ENCODE data around the gene OR52I2. TPM values are rescaled to one million over a fixed set of nuclear protein-coding genes. Genes with fewer than 3 reads are reported as not detected.

OR52I2 gene
- total RNA-seq, 1 donor from 2014 or later = not detected

- Mint-ChIP-seq H3K9me3 (ENCODE audit: low read depth) (no peaks in the 10 kb centered on the region), H3K4me1 (ENCODE audit: low read depth) (peaks cover under 1% of the 10 kb centered on the region), H3K4me3 (ENCODE audit: low read depth) (no peak overlapping the region), H3K27ac (no peak overlapping the region), H3K27me3 (peaks cover 9% of the 10 kb centered on the region), H3K36me3 (ENCODE audit: insufficient read depth) (no peaks in the 10 kb centered on the region)
- DNase-seq (ENCODE audit: low spot score, unreplicated experiment) = no peak
- no peak for TF ChIP-seq CTCF (IDR thresholded peaks at IDR 0.05; ENCODE audit: unreplicated experiment)
These were observed 58.4 kb downstream of the OR52I2 start for GRCh38 chr11:4639931-4640330.

GRCh38 chr11:4641501-4641900 is 60.0 kb downstream of the OR52I2 start:
- H3K4me1 Mint-ChIP-seq (ENCODE audit: low read depth) = peaks cover 2% of the 10 kb centered on the region
- no peaks in the 10 kb centered on the region for H3K9me3 Mint-ChIP-seq (ENCODE audit: low read depth)
- H3K36me3 Mint-ChIP-seq (ENCODE audit: insufficient read depth) = no peaks in the 10 kb centered on the region
- DNase-seq (ENCODE audit: low spot score, unreplicated experiment) = no peak
- TF ChIP-seq CTCF (IDR thresholded peaks at IDR 0.05; ENCODE audit: unreplicated experiment) = no peak
- H3K27me3 Mint-ChIP-seq = peaks cover 11% of the 10 kb centered on the region
- H3K4me3 Mint-ChIP-seq (ENCODE audit: low read depth) = no peak overlapping the region
- no peak overlapping the region for H3K27ac Mint-ChIP-seq

- H3K27me3 Mint-ChIP-seq = peaks cover 11% of the 10 kb centered on the region
- H3K27ac Mint-ChIP-seq = no peak overlapping the region
- no peak for DNase-seq (ENCODE audit: low spot score, unreplicated experiment)
- peaks cover 2% of the 10 kb centered on the region for H3K4me1 Mint-ChIP-seq (ENCODE audit: low read depth)
- H3K36me3 Mint-ChIP-seq (ENCODE audit: insufficient read depth) = no peaks in the 10 kb centered on the region
- no peaks in the 10 kb centered on the region for H3K9me3 Mint-ChIP-seq (ENCODE audit: low read depth)
- H3K4me3 Mint-ChIP-seq (ENCODE audit: low read depth) = no peak overlapping the region
- no peak for TF ChIP-seq CTCF (IDR thresholded peaks at IDR 0.05; ENCODE audit: unreplicated experiment)
These were observed 60.5 kb downstream of the OR52I2 start for GRCh38 chr11:4642043-4642442.

Other genes starting within 250 kb of the OR52I2 start
- gene OR52B4, start 213.4 kb upstream of the OR52I2 start, total RNA-seq = not detected in 2 replicates
- gene TRIM21, start 188.0 kb upstream of the OR52I2 start, total RNA-seq = 11.4 and 11.9 TPM in 2 replicates
- not detected in 2 replicates for gene OR52K2, start 132.4 kb upstream of the OR52I2 start, total RNA-seq
- not detected in 2 replicates for gene OR52K1, start 99.1 kb upstream of the OR52I2 start, total RNA-seq
- gene OR52M1, start 36.6 kb upstream of the OR52I2 start, total RNA-seq = not detected in 2 replicates
- not detected in 2 replicates for gene OR52I1, start 12.3 kb downstream of the OR52I2 start, total RNA-seq
- 18.1 and 18.7 TPM in 2 replicates for gene TRIM68, start 26.5 kb downstream of the OR52I2 start, total RNA-seq
- gene OR51D1, start 55.7 kb downstream of the OR52I2 start, total RNA-seq = not detected in 2 replicates
- 0.11 and 0.14 TPM in 2 replicates for gene OR51E1, start 62.2 kb downstream of the OR52I2 start, total RNA-seq
- not detected in 2 replicates for gene OR51E2, start 116.1 kb downstream of the OR52I2 start, total RNA-seq
- gene MMP26, start 123.0 kb downstream of the OR52I2 start, total RNA-seq = not detected in 2 replicates
- not detected in 2 replicates for gene OR51F1, start 188.2 kb downstream of the OR52I2 start, total RNA-seq
- not detected in 2 replicates for gene OR52R1, start 222.6 kb downstream of the OR52I2 start, total RNA-seq
- gene OR51F2, start 239.6 kb downstream of the OR52I2 start, total RNA-seq = not detected in 2 replicates

All from progenitor cell of endocrine pancreas (in vitro differentiated cells).